Measurements from ENCODE around the gene CDK5RAP2.

Gene CDK5RAP2

GRCh38 chr9:120383611-120383998, 196.4 kb downstream of the CDK5RAP2 start:
- DNase-seq (ENCODE audit: low spot score), result no peak

DNA sequence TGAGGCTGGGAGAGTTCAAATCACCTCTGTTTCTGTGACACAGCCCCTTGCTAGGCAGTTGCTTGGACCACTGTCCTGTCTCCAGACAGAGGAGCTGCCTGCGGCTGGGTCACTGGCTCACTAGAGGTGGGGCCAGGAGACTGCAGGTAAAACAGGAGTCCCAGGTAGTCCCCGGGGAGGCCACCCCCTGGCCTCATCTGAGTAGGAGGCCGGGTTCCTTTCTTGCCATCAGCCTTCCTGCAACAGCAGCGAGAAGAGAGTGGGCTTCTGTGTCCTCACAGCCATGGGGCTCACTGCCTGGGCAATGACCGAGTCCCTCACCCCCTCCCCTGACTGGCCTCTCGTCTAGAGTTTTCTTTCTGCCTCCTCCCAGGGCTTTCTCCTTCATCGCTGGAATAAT, 197.5 kb downstream of the CDK5RAP2 start:
- DNase-seq (ENCODE audit: low spot score), result no peak

DNA sequence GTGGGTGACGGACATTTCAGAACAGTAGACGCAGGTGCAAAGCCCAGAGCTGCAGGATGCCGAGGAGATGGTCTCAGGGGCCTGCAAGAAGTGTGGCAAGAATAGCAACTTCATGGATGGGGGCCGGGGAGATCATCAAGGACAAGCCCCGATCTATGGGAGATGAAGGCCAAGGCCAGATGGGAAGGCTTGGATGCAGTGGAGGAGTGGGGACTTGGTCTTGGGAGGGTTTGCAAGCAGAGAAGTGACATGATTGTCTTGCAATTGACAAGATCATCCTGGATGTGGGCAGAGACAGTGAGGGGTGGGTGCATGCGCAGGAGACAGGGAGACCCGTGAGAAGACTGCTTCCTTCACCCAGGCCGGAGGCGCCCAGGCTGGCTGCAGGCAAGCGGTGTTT, 198.1 kb downstream of the CDK5RAP2 start:
- DNase-seq (ENCODE audit: low spot score), result no peak

- DNase-seq (ENCODE audit: low spot score), result no peak
Measured at GRCh38 chr9:120379611-120380010, 200.4 kb downstream of the CDK5RAP2 start.

- no peak for DNase-seq (ENCODE audit: low spot score)
Measured at GRCh38 chr9:120378680-120379079, 201.3 kb downstream of the CDK5RAP2 start.

DNA sequence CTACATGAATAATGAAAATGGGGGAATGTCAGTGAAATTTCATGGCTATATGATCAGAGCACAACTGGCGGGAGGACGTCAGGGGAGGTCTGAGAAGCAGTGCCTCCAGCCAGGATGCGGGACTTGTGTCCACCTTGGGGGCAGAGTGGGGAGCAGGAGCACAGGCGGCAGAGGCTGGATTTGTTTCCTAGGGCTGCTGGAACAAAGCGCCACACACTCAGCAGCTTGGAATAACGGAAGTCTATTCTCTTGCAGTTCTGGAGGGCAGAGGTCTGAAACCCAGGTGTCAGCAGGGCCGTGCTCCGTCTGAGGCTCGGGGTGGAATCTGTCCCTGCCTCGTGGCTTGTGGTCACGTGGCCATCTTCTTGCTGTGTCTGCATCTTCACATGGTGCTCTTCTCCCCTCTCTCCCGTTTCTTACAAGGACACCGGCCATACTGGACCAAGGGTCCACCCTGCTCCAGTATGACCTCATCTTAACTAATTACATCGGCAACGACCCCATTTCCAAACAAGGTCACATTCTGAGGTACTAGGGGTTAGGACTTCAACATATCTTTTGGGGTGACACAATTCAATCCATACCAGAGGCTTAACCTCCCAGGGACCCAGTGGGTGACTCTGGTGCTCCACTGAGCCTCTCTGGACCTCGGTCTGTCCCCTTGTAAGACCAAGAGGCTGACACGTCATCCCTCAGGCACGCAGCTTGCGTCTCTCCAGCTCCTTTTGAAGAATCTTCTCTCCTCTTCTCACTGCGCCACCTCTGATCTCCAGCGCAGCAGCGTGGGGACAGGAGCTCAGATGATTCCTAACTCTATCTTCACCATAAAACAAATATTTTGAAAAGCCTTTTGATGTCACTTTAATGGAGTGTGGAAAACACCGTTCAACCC, 202.5 kb downstream of the CDK5RAP2 start:
- DNase-seq (ENCODE audit: low spot score), result no peak

- no peak for DNase-seq (ENCODE audit: low spot score)
Measured at GRCh38 chr9:120376101-120376500, 203.9 kb downstream of the CDK5RAP2 start.

GRCh38 chr9:120375316-120375715, 204.7 kb downstream of the CDK5RAP2 start:
- no peak for DNase-seq (ENCODE audit: low spot score)

DNA sequence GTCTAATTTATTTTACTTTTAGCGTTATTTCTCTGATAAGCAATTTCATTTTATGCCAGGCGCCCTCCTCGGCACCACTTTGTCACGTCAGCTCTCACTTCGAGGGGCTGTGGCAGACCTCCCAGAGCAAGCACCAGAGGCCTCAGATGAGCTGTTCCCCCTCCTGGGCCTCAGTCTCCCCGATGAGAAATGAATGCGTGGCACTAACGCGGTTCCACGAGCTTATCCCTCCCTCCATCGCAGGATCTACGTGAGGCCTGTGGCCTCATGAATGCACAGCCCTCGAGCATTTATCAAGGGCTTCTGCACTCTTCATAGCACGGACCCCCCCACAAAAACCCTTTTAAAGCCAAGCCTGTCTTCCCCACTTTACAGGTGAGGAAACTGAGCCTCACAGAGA, 205.2 kb downstream of the CDK5RAP2 start:
- DNase-seq (ENCODE audit: low spot score), result no peak

- DNase-seq (ENCODE audit: low spot score), result no peak
Measured at GRCh38 chr9:120374239-120374638, 205.7 kb downstream of the CDK5RAP2 start.

DNA sequence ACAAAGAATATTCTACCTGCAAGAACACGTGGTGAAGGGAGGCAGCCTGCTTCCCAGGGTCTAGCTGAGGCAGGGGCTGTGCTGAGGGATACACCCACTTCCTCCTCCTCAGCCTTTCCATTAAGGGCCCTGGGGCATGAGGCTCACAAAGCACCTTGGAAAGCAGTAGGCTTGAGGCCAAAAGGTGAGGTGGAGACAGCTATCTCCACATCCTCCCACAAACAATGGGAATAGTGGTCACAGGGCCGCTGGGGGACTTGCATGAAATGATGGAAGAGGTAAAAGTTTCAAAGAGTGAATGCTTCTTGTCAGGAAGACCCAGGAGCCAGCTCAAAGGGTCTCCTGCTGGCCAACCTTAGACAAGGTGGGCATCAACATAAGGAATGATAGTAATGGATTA, 207.9 kb downstream of the CDK5RAP2 start:
- no peak for DNase-seq (ENCODE audit: low spot score)

- no peak for DNase-seq (ENCODE audit: low spot score)
Measured at GRCh38 chr9:120369608-120370220, 210.3 kb downstream of the CDK5RAP2 start.

- no peak for DNase-seq (ENCODE audit: low spot score)
Measured at GRCh38 chr9:120368799-120369198, 211.2 kb downstream of the CDK5RAP2 start.

DNA sequence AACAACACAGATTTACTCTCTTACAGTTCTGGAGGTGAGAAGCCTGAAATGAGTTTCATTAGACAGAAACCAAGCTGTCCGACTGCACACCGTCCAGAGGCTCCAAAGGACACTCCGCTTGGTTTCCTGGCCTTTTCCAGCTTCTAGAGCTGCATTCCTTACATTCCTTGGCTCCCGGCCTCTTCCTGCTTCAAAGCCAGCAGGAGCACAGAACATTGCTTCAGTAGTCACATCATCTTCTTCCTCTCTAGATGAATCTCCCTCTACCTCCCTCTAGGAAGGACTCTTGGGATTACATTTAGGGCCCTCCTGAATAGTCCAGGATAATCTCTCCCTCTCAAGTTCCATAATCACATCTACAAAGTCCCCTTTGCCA, 213.3 kb downstream of the CDK5RAP2 start:
- DNase-seq (ENCODE audit: low spot score), result no peak

DNA sequence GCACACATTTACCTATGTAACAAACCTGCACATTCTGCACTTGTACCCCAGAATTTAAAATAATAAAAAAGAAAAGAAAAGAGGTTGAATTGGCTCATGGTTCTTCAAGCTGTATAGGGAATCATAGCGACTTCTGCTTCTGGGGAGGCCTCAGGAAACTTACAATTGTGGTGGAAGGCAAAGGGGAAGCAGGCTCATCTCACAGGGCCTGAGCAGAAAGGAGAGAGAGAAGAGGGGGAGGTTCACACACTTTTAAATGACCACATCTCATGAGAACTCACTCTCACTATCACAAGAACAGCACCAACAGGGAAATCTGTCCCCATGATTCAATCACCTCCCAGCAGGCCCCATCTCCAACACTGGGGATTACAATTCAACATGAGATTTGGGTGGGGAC, 214.6 kb downstream of the CDK5RAP2 start:
- DNase-seq (ENCODE audit: low spot score), result no peak

DNA sequence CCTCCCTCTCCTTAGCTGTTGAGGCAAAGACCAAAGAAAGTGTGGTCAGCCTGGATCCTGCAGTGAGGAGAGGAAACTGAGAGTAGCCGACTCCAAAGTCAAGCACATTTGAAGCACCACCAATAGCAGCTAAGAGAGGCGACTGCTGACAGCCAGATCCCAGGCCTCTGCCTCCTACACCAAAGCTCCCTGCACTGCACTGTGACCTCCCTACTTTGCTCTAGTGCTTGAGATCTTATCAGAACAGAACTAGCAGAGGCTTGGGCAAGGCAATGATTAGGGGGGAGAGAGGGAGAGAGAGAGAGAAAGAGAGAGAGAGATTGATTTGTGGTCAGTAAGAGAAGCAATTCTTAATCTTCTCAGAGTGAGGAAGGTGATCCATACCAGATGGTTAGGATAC, 216.3 kb downstream of the CDK5RAP2 start:
- no peak for DNase-seq (ENCODE audit: low spot score)

DNA sequence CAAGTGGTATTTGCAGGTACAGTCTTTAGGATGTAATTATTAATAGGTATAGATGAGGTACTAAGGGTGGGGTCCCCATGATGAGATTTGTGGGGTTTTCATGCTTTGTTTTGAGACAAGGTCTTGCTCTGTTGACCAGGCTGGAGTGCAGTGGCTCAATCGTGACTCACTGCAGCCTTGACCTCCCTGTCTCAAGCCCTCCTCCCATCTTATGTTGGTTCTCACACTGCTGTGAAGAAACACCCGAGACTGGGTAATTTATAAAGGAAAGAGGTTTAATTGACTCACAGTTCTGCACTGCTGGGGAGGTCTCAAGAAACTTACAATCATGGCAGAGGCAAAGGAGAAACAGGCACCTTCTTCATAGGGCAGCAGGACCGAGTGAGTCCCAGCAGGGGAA, 217.5 kb downstream of the CDK5RAP2 start:
- no peak for DNase-seq (ENCODE audit: low spot score)

DNA sequence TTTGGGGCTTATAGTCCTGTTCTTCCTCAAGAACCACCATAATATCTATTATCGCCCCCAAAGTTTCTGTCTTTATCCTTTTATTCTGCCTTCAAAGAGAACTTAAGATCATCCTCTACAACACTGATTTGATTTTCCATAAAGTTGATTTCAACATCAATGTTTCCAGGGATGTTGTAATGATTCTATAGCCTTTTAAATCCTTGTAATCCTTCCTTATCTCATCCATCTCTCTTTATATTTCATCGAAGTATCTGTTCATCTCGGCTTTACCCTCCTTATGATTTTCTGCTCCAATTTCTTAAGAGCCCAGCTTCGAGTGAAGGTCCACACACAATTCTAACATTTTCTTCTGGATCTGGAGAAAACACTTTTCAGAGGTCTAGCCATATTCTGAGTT, 218.4 kb downstream of the CDK5RAP2 start:
- no peak for DNase-seq (ENCODE audit: low spot score)

DNA sequence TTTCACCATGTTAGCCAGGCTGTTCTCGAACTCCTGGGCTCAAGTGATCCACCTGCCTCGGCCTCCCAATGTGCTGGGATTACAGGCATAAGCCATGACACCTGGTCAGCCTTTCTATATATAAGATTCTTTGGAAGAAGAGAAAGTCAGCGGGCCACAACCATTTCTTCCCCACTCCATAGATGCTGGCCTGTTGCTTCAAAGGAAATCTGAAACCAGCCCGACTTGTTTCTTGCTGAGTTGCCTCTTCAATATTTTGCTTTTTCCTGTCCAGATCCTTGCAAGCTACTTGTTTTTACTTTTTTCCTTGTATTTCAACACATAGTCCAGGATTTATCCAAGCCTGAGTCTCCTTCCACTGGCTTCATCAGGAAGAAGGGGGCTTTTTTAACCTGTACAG, 219.5 kb downstream of the CDK5RAP2 start:
- no peak for DNase-seq (ENCODE audit: low spot score)

DNA sequence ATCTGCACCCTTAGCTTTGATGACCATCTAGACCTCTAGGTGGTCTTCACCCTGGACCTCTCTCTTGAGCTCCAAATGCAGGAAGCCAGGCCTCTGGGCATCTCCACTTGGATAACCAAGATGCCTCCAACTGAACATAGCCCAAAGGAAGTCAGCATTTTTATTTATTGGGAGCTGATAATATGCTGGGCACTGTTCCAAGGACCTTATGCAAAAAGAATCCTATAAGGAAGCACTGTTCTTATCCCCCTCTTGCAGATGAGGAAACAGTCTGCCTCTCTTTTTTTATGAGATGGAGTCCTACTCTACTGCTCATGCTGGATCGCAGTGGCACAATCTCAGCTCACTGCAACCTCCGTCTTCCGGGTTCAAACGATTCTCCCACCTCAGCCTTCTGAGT, 219.9 kb downstream of the CDK5RAP2 start:
- DNase-seq (ENCODE audit: low spot score), result no peak

DNA sequence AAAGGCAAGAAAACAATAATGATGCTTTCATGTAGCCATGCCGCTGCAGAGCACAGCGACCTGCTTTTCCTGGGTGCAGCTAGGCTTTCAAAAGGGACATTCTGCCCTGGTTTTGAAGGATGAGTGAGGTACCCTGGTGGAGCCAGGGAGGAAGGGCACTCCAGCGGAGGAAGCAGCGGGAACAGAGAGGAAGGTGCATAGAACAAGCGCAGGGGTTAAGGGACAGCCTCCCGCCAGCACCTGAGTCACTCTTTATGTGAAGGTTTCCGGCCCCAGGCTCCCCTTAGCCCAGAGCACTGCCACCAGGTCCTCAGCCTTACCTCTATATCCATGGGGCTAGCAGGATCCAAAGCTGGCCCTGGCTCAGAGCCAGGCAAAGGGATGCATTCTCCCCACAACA, 221.1 kb downstream of the CDK5RAP2 start:
- DNase-seq (ENCODE audit: low spot score), result no peak

DNA sequence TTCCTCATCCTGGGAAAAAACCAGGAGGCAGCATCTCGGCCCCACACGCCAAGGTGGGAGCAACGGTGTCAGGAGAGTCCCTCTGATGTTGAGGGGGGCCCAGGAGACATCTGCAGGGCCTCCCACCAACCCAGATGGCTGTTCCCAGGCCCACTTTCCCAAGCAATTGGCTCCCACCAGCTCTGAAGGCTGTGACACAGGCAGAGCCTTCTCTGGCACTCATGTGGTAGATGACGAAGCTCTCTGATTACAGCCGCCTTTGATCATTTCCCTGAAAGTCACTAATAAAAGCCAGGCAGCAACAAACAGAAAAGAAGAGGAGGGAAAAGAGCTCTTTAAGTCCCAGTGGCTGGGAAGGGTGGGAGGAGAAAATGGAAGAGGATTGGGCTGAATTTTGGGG, 226.5 kb downstream of the CDK5RAP2 start:
- DNase-seq (ENCODE audit: low spot score), result no peak

DNA sequence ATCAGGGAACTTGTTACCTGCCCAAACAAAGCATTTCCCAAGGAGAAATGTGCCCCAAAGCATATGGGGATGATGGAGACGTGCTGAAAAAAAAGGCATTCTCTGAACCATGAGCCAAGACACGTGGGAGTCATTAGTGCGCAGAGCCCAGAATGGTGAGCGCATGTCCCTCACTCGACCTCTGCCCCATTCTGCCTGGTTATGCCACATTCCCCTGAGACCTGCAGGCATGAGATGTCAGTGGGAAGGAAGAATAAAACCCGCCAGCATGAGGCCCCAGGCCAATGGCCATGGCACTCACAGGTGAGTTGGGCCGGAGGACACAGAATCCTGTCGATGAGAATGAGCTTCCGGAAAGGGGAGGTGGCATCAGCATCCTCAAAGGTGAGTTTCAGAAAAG, 228.9 kb downstream of the CDK5RAP2 start:
- DNase-seq (ENCODE audit: low spot score), result no peak

DNA sequence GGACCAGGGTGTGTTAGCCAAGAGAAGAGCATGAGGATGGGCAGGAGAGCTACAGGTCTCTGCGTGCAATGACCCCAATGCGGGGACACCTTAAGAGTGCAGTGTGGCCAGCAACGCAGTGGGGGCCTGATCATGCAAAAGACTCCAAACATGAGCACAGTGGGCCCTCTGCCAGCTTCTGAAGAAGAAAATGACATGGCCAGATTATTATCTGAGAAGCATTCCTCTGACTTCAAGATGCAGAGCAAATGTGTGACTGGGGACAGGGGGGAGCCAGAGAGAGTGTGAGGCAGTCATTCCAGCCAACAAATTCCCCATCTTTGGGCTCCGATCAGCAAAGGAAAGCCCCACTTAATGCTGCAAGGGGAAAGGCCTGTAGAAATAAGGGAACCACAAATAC, 229.4 kb downstream of the CDK5RAP2 start:
- no peak for DNase-seq (ENCODE audit: low spot score)
